ENCODE results near the gene SDK1.

SDK1 gene

GRCh38 chr7:3431306-3431705, 130.3 kb downstream of the SDK1 start:
- DNase-seq (ENCODE audit: low read depth) = no peak
- H3K4me3 ChIP-seq (ENCODE audit: low read depth, low read length) = no peak overlapping the region
- TF ChIP-seq POLR2A (IDR thresholded peaks at IDR 0.05; ENCODE audit: extremely low read depth, insufficient read length) (no peak), MYC (IDR thresholded peaks at IDR 0.05; ENCODE audit: low read depth, low read length) (no peak)

GRCh38 chr7:3432911-3433310, 131.9 kb downstream of the SDK1 start:
- TF ChIP-seq CTCF (IDR thresholded peaks at IDR 0.05; ENCODE audit: low read depth, low read length) = no peak
- no peak for TF ChIP-seq POLR2A (IDR thresholded peaks at IDR 0.05; ENCODE audit: extremely low read depth, insufficient read length)
- DNase-seq (ENCODE audit: low read depth) = no peak
- no peak overlapping the region for H3K4me3 ChIP-seq (ENCODE audit: low read depth, low read length)

GRCh38 chr7:3434611-3435010, 133.6 kb downstream of the SDK1 start:
- H3K4me3 ChIP-seq (ENCODE audit: low read depth, low read length) = no peak overlapping the region
- DNase-seq (ENCODE audit: low read depth) = no peak
- no peak for TF ChIP-seq CTCF (IDR thresholded peaks at IDR 0.05; ENCODE audit: low read depth, low read length)
- no peak for TF ChIP-seq POLR2A (IDR thresholded peaks at IDR 0.05; ENCODE audit: extremely low read depth, insufficient read length)
- no peak for TF ChIP-seq MAX (IDR thresholded peaks at IDR 0.05; ENCODE audit: low read depth, low read length)
- no peak for TF ChIP-seq MYC (IDR thresholded peaks at IDR 0.05; ENCODE audit: low read depth, low read length)

- no peak overlapping the region for H3K4me3 ChIP-seq (ENCODE audit: low read depth, low read length)
- DNase-seq (ENCODE audit: low read depth) = no peak
- TF ChIP-seq CTCF (IDR thresholded peaks at IDR 0.05; ENCODE audit: low read depth, low read length) = no peak
- TF ChIP-seq MAX (IDR thresholded peaks at IDR 0.05; ENCODE audit: low read depth, low read length) = no peak
These were observed 135.1 kb downstream of the SDK1 start for GRCh38 chr7:3436112-3436511.

- TF ChIP-seq MYC (IDR thresholded peaks at IDR 0.05; ENCODE audit: low read depth, low read length) (no peak), MAX (IDR thresholded peaks at IDR 0.05; ENCODE audit: low read depth, low read length) (no peak), POLR2A (IDR thresholded peaks at IDR 0.05; ENCODE audit: extremely low read depth, insufficient read length) (no peak), CTCF (IDR thresholded peaks at IDR 0.05; ENCODE audit: low read depth, low read length) (no peak)
- no peak for DNase-seq (ENCODE audit: low read depth)
- no peak overlapping the region for H3K4me3 ChIP-seq (ENCODE audit: low read depth, low read length)
These were observed 135.7 kb downstream of the SDK1 start for GRCh38 chr7:3436746-3437145.

- DNase-seq (ENCODE audit: low read depth) = no peak
- no peak for TF ChIP-seq MYC (IDR thresholded peaks at IDR 0.05; ENCODE audit: low read depth, low read length)
- TF ChIP-seq POLR2A (IDR thresholded peaks at IDR 0.05; ENCODE audit: extremely low read depth, insufficient read length) = no peak
- no peak for TF ChIP-seq MAX (IDR thresholded peaks at IDR 0.05; ENCODE audit: low read depth, low read length)
- TF ChIP-seq CTCF (IDR thresholded peaks at IDR 0.05; ENCODE audit: low read depth, low read length) = no peak
- H3K4me3 ChIP-seq (ENCODE audit: low read depth, low read length) = no peak overlapping the region
These were observed 136.4 kb downstream of the SDK1 start for GRCh38 chr7:3437467-3437866.

Measured in NB4 (cell line).